HG02610 (cell line): ENCODE data around the gene CHMP6.

ENCODE experiments used
- ATAC-seq: cut with Tn5 transposase; IDR thresholded peaks from one replicate; pipeline ENCODE4 v1.9.1; 2021; ENCODE audit warnings: mild to moderate bottlenecking, moderate library complexity; ENCODE audit not compliant: unreplicated experiment

Gene CHMP6

GRCh38 chr17:81040791-81041337 is 49.2 kb downstream of the CHMP6 start:
- ATAC-seq = no peak

GRCh38 chr17:81042606-81043005 is 51.0 kb downstream of the CHMP6 start:
- no peak for ATAC-seq

GRCh38 chr17:81043319-81043724 is 51.7 kb downstream of the CHMP6 start:
- no peak for ATAC-seq

- no peak for ATAC-seq
Measured at GRCh38 chr17:81043725-81044427, 52.2 kb downstream of the CHMP6 start.

- no peak for ATAC-seq
Measured at GRCh38 chr17:81044428-81044763, 52.8 kb downstream of the CHMP6 start.

- ATAC-seq = no peak
Measured at GRCh38 chr17:81044764-81045589, 53.3 kb downstream of the CHMP6 start.

- no peak for ATAC-seq
Measured at GRCh38 chr17:81045590-81046095, 54.0 kb downstream of the CHMP6 start.

- no peak for ATAC-seq
Measured at GRCh38 chr17:81046132-81046769, 54.6 kb downstream of the CHMP6 start.

- no peak for ATAC-seq
Measured at GRCh38 chr17:81046770-81047359, 55.2 kb downstream of the CHMP6 start.

GRCh38 chr17:81048827-81049371 is 57.3 kb downstream of the CHMP6 start:
- no peak for ATAC-seq

- no peak for ATAC-seq
Measured at GRCh38 chr17:81049372-81049911, 57.8 kb downstream of the CHMP6 start.
